ENCODE data around the gene TTF1.

Gene TTF1

GRCh38 chr9:132350861-132351315 is 55.8 kb downstream of the TTF1 start:
- DNase-seq (ENCODE audit: insufficient read length, low spot score) (no peak), FAIRE-seq (no peak)
- TF ChIP-seq CTCF (IDR thresholded peaks at IDR 0.05; ENCODE audit: insufficient read depth, missing control alignments), result no peak

DNA sequence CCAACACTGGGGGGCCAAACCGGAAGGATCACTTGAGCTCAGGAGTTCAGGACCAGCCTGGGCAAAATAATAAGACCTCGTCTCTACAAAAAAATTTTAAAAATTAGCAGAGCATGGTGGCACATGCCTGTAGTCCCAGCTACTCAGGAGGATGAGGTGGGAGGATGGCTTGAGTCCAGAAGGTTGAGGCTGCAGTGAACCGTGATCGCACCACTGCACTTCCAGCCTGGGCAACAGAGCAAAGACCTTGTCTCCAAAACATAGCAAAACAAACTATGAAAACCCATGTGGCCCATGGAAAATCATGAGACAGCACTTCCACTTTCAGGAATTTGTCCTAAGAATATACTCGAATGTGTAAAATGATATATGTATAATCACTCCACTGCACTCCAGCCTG is 58.0 kb downstream of the TTF1 start:
- DNase-seq (ENCODE audit: insufficient read length, low spot score) (no peak), FAIRE-seq (no peak)
- TF ChIP-seq CTCF (IDR thresholded peaks at IDR 0.05; ENCODE audit: insufficient read depth, missing control alignments), result no peak

DNA sequence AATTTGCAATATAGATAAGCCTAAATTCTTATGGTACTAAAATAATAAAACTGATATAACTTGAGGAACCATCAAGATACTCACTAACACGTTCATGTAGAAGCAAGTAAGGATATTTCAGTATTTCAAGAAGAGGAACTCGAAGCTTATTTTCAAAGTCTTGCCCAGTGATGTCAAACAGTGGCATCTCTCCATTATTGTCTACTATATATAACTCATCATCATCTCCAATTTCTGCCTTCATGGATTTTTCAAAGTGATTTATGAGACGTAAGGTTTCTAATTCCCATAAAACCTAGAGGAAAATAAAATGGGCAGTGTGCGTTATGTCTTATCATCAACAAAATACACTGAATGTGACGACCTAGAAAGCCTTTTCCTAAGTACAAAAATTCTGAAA is 60.5 kb downstream of the TTF1 start:
- FAIRE-seq (no peak), DNase-seq (ENCODE audit: insufficient read length, low spot score) (no peak)
- TF ChIP-seq CTCF (IDR thresholded peaks at IDR 0.05; ENCODE audit: insufficient read depth, missing control alignments), result no peak

GRCh38 chr9:132341177-132341840 is 65.3 kb downstream of the TTF1 start:
- DNase-seq (ENCODE audit: insufficient read length, low spot score), result no peak
- no peak for TF ChIP-seq CTCF (IDR thresholded peaks at IDR 0.05; ENCODE audit: insufficient read depth, missing control alignments)
- no peak for FAIRE-seq

DNA sequence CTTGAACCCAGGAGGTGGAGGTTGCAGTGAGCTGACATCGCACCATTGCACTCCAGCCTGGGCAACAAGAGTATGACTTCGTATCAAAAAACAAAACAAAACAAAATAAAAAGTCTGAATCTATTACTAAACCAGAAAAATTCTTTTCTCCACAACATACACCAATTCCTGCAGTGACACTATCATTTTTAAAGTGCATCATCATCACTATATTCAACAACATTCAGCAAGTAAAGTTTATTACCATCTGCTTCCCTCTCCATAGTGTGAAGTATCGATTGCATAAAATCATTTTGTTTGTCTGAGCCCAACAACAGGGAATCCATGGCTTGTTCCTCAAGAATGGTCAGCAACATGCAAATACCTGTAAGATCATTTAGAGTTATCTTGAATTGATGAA is 72.3 kb downstream of the TTF1 start:
- no peak for TF ChIP-seq CTCF (IDR thresholded peaks at IDR 0.05; ENCODE audit: insufficient read depth, missing control alignments)
- no peak for DNase-seq (ENCODE audit: insufficient read length, low spot score)
- no peak for FAIRE-seq

DNA sequence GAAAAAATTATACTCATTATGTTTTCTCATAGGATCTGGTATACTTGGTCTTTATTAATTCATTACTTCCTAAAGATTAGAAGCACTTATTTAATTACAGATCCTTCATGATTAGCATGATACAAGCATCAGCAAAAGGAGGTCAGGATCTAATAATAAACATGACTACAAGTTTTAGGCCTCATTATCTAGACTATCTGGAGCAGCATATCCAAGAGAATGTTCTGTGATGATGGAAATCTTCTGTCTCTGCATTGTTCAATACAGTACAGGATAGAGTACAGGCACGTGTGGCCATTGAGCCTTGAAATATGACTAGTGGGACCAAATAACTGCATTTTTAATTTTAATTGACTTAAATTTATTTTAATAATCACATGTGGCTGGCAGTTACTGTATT is 73.1 kb downstream of the TTF1 start:
- TF ChIP-seq CTCF (IDR thresholded peaks at IDR 0.05; ENCODE audit: insufficient read depth, missing control alignments), result no peak
- FAIRE-seq (no peak), DNase-seq (ENCODE audit: insufficient read length, low spot score) (no peak)

GRCh38 chr9:132328580-132328979 is 78.1 kb downstream of the TTF1 start:
- FAIRE-seq (no peak), DNase-seq (ENCODE audit: insufficient read length, low spot score) (no peak)
- no peak for TF ChIP-seq CTCF (IDR thresholded peaks at IDR 0.05; ENCODE audit: insufficient read depth, missing control alignments)
